SU-DHL-6 (cell line): Measurements from ENCODE around the gene ALPK1.

Experiments
- H2AFZ ChIP-seq: fragments of 200-600 bp; sonication (generic); 2 replicates; pipeline ENCODE4 v1.6.1; 2014; ENCODE audit warnings: low read depth, mild to moderate bottlenecking, moderate library complexity, mixed read lengths, antibody characterized with exemption, low read length; ENCODE audit not compliant: severe bottlenecking
- H3F3A ChIP-seq: fragments of 200-600 bp; shearing (Covaris generic); 2 replicates; pipeline ENCODE4 v1.6.0; 2016; ENCODE audit warnings: antibody characterized with exemption, mild to moderate bottlenecking; ENCODE audit not compliant: insufficient read depth
- H3K27ac ChIP-seq: fragments of 200-600 bp; sonication (generic); 2 replicates; pipeline ENCODE4 v1.5.1; 2016; ENCODE audit warnings: low read depth, mild to moderate bottlenecking, low read length, moderate library complexity, mixed read lengths
- H3K27me3 ChIP-seq: fragments of 200-600 bp; sonication (generic), shearing (Covaris generic); 2 replicates; pipeline ENCODE4 v1.6.0; 2014; ENCODE audit warnings: mild to moderate bottlenecking, low read length
- H3K36me3 ChIP-seq: fragments of 200-600 bp; sonication (generic); 2 replicates; pipeline ENCODE4 v1.6.1; 2014; ENCODE audit warnings: mild to moderate bottlenecking, low read length, mixed read lengths
- H3K4me2 ChIP-seq: fragments of 300-600, 200-600 bp; shearing (Covaris generic), sonication (generic); 2 replicates; pipeline ENCODE4 v1.6.0; 2014; ENCODE audit warnings: low read length, low read depth, mild to moderate bottlenecking; ENCODE audit not compliant: poor library complexity, severe bottlenecking
- H3K4me3 ChIP-seq: fragments of 200-600 bp; sonication (generic); 2 replicates; pipeline ENCODE4 v1.5.1; 2014; ENCODE audit warnings: antibody characterized with exemption, low read length, mild to moderate bottlenecking, mixed read lengths; ENCODE audit not compliant: insufficient read depth, poor library complexity, severe bottlenecking
- H3K79me2 ChIP-seq: fragments of 200-600 bp; sonication (generic); 2 replicates; pipeline ENCODE4 v1.6.1; 2014; ENCODE audit warnings: mild to moderate bottlenecking, low read length, moderate library complexity; ENCODE audit not compliant: insufficient read depth
- H3K9ac ChIP-seq: fragments of 200-600 bp; sonication (generic); 2 replicates; pipeline ENCODE4 v1.7.0; 2014; ENCODE audit warnings: mild to moderate bottlenecking, low read length
- H3K9me2 ChIP-seq: fragments of 200-600 bp; sonication (generic); replicated peaks from 2 replicates; pipeline ENCODE4 v1.6.1; 2014; ENCODE audit warnings: low read length; ENCODE audit not compliant: insufficient read depth
- H3K9me3 ChIP-seq: fragments of 200-600 bp; sonication (generic); 2 replicates; pipeline ENCODE4 v1.6.1; 2014; ENCODE audit warnings: low read length, mixed read lengths; ENCODE audit not compliant: insufficient read depth
- H4K20me1 ChIP-seq: fragments of 200-600 bp; sonication (generic); 2 replicates; pipeline ENCODE4 v1.6.1; 2014; ENCODE audit warnings: low read depth, mild to moderate bottlenecking, antibody characterized with exemption, low read length, moderate library complexity, mixed read lengths
- CTCF ChIP-seq: fragments of 200-600 bp; sonication (generic); IDR thresholded peaks from one replicate; pipeline ENCODE4 v1.5.1; 2017; ENCODE audit warnings: antibody characterized with exemption, mild to moderate bottlenecking, low read length, moderate library complexity; ENCODE audit not compliant: insufficient read depth, poor library complexity, severe bottlenecking
- EZH2phosphoT487 ChIP-seq: fragments of 200-600 bp; sonication (generic), shearing (Covaris generic); conservative IDR thresholded peaks from 2 replicates; pipeline ENCODE4 v1.6.1; 2018; ENCODE audit warnings: mild to moderate bottlenecking, antibody characterized with exemption, low read length, moderate library complexity, mixed read lengths

ALPK1 gene

GRCh38 chr4:112332398-112332797 is 35.2 kb downstream of the ALPK1 start:
- Histone ChIP-seq H3K4me3 (no peak overlapping the region), H3K9me3 (no peaks in the 10 kb centered on the region), H2AFZ (no peak overlapping the region), H3K9me2 (no peaks in the 10 kb centered on the region), H3K9ac (no peak overlapping the region), H3K27ac (no peak overlapping the region), H4K20me1 (no peaks in the 10 kb centered on the region), H3K4me2 (no peak overlapping the region), H3K27me3 (no peaks in the 10 kb centered on the region), H3K36me3 (no peaks in the 10 kb centered on the region), H3K79me2 (no peaks in the 10 kb centered on the region), H3F3A (no peaks in the 10 kb centered on the region)
- no peak for TF ChIP-seq CTCF
- no peak for TF ChIP-seq EZH2phosphoT487

- Histone ChIP-seq H3K4me3 (no peak overlapping the region), H3K79me2 (no peaks in the 10 kb centered on the region), H4K20me1 (no peaks in the 10 kb centered on the region), H3K36me3 (no peaks in the 10 kb centered on the region), H3K4me2 (no peak overlapping the region), H3K9ac (no peak overlapping the region), H3K27me3 (no peaks in the 10 kb centered on the region), H3K9me3 (no peaks in the 10 kb centered on the region), H3F3A (no peaks in the 10 kb centered on the region), H3K27ac (no peak overlapping the region), H3K9me2 (no peaks in the 10 kb centered on the region), H2AFZ (no peak overlapping the region)
- no peak for TF ChIP-seq EZH2phosphoT487
- TF ChIP-seq CTCF: no peak
Observed at GRCh38 chr4:112340023-112340422, 42.9 kb downstream of the ALPK1 start.

- no peaks in the 10 kb centered on the region for H3K27me3 ChIP-seq
- no peak overlapping the region for H3K9ac ChIP-seq
- H3K9me3 ChIP-seq: no peaks in the 10 kb centered on the region
- TF ChIP-seq EZH2phosphoT487 (no peak), CTCF (no peak)
- no peak overlapping the region for H3K4me2 ChIP-seq
- H3K79me2 ChIP-seq: no peaks in the 10 kb centered on the region
- no peaks in the 10 kb centered on the region for H4K20me1 ChIP-seq
- no peak overlapping the region for H2AFZ ChIP-seq
- H3F3A ChIP-seq: no peaks in the 10 kb centered on the region
- H3K9me2 ChIP-seq: no peaks in the 10 kb centered on the region
- no peaks in the 10 kb centered on the region for H3K36me3 ChIP-seq
- H3K4me3 ChIP-seq: no peak overlapping the region
- H3K27ac ChIP-seq: no peak overlapping the region
Observed at GRCh38 chr4:112341033-112341432, 43.9 kb downstream of the ALPK1 start.
